ENCODE measurements around the gene NAV2.
A peak's percentile ranks its signal among the peaks of the same experiment; 100 is the strongest.

NAV2 gene

GRCh38 chr11:20160425-20161229, 448.0 kb downstream of the NAV2 start, which contains the start of gene DBX1:
DBX1 (minus strand) TSS chr11:20160475; CDS start chr11:20160324, 151 bp downstream.
- peaks cover 90% of the 10 kb centered on the region for H3K27me3 Mint-ChIP-seq
- H3K9me3 Mint-ChIP-seq, result peaks cover 12% of the 10 kb centered on the region
- peaks cover 40% of the 10 kb centered on the region for H3K4me1 Mint-ChIP-seq (ENCODE audit: low read depth)
- peaks cover 12% of the 10 kb centered on the region for H3K36me3 Mint-ChIP-seq (ENCODE audit: low read depth)
- no peak within 1 kb of the TSS for H3K4me3 Mint-ChIP-seq
- peak within 1 kb of the TSS; percentile 11 for H3K27ac Mint-ChIP-seq

- H3K27me3 Mint-ChIP-seq, result peaks cover 90% of the 10 kb centered on the region
- H3K27ac Mint-ChIP-seq, result peak overlapping the region; percentile 11
- peaks cover 12% of the 10 kb centered on the region for H3K36me3 Mint-ChIP-seq (ENCODE audit: low read depth)
- H3K4me1 Mint-ChIP-seq (ENCODE audit: low read depth), result peaks cover 34% of the 10 kb centered on the region
- H3K9me3 Mint-ChIP-seq, result peaks cover 12% of the 10 kb centered on the region
- H3K4me3 Mint-ChIP-seq, result no peak overlapping the region
Observed at GRCh38 chr11:20161230-20161918, 448.7 kb downstream of the NAV2 start.

- no peak overlapping the region for H3K4me3 Mint-ChIP-seq
- H3K4me1 Mint-ChIP-seq (ENCODE audit: low read depth), result peaks cover 33% of the 10 kb centered on the region
- H3K27ac Mint-ChIP-seq, result no peak overlapping the region
- H3K36me3 Mint-ChIP-seq (ENCODE audit: low read depth), result peaks cover 12% of the 10 kb centered on the region
- peaks cover 12% of the 10 kb centered on the region for H3K9me3 Mint-ChIP-seq
- peaks cover 95% of the 10 kb centered on the region for H3K27me3 Mint-ChIP-seq
Observed at GRCh38 chr11:20161923-20162744, 449.5 kb downstream of the NAV2 start.

GRCh38 chr11:20162824-20163782, 450.5 kb downstream of the NAV2 start:
- peaks cover 12% of the 10 kb centered on the region for H3K9me3 Mint-ChIP-seq
- peaks cover 26% of the 10 kb centered on the region for H3K4me1 Mint-ChIP-seq (ENCODE audit: low read depth)
- H3K36me3 Mint-ChIP-seq (ENCODE audit: low read depth), result peaks cover 9% of the 10 kb centered on the region
- peaks cover 95% of the 10 kb centered on the region for H3K27me3 Mint-ChIP-seq
- peak overlapping the region; percentile 57 for H3K4me3 Mint-ChIP-seq
- peak overlapping the region; percentile 66 for H3K27ac Mint-ChIP-seq

- peaks cover 5% of the 10 kb centered on the region for H3K9me3 Mint-ChIP-seq
- peaks cover 6% of the 10 kb centered on the region for H3K36me3 Mint-ChIP-seq (ENCODE audit: low read depth)
- no peak overlapping the region for H3K4me3 Mint-ChIP-seq
- peaks cover 94% of the 10 kb centered on the region for H3K27me3 Mint-ChIP-seq
- peaks cover 18% of the 10 kb centered on the region for H3K4me1 Mint-ChIP-seq (ENCODE audit: low read depth)
- no peak overlapping the region for H3K27ac Mint-ChIP-seq
Observed at GRCh38 chr11:20163783-20164481, 451.3 kb downstream of the NAV2 start.

Measured in stimulated activated naive CD8-positive, alpha-beta T cell treated with anti-CD3 and anti-CD28 coated beads, Interleukin-15, Interleukin-2, amounts not matched to agents 100 ng/mL and 50 ng/mL, for 24 hours (primary cell).